GM19099 (cell line): ENCODE results near the gene HPS1.

ENCODE experiments used
- POLR2A ChIP-seq: IDR thresholded peaks from 3 replicates; pipeline ENCODE4 v1.6.1; 2011; ENCODE audit warnings: low read depth; ENCODE audit not compliant: insufficient read length; ENCODE audit errors: extremely low read depth

HPS1 gene

DNA sequence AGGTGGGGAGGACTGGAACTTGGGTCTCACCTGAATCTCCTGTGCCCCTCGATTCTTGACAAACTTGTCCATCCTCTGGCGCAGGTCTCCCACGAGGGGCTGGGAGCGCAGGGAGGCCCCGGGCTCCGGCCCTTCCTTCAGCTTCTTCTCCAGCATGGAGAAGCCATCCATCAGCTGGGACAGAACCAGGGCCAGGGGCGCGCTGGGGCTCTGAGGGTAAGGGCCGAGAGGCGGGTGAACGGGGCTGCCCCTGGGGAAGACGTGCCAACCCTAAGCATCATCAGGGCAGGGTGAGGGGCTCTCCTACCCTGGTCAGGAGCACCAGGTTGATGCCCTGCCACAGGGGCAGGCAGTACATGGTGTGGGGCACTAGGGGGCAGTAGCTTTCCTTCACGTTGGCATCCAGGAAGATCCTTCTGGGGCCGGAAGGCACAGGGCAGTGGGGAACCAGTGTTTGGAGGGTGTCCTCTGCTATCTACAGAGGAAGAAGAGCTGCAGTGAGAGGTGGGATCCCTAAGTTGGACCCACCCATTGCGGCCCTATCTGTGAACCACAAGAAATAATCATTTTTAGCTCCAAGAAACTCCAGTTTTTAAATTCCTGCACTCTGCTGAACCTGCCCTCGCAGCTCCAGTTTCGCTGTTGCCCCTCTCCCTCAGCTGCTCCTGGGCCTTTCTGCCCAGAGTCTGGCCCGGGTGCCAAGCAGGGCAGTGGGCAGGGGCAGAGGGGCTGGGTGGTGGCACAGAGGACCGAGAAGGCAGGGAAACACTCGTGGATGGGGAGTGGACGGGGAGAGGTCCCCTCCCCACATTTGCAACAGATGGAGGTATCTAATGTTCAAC, 21.0 kb downstream of the HPS1 start:
- no peak for TF ChIP-seq POLR2A

DNA sequence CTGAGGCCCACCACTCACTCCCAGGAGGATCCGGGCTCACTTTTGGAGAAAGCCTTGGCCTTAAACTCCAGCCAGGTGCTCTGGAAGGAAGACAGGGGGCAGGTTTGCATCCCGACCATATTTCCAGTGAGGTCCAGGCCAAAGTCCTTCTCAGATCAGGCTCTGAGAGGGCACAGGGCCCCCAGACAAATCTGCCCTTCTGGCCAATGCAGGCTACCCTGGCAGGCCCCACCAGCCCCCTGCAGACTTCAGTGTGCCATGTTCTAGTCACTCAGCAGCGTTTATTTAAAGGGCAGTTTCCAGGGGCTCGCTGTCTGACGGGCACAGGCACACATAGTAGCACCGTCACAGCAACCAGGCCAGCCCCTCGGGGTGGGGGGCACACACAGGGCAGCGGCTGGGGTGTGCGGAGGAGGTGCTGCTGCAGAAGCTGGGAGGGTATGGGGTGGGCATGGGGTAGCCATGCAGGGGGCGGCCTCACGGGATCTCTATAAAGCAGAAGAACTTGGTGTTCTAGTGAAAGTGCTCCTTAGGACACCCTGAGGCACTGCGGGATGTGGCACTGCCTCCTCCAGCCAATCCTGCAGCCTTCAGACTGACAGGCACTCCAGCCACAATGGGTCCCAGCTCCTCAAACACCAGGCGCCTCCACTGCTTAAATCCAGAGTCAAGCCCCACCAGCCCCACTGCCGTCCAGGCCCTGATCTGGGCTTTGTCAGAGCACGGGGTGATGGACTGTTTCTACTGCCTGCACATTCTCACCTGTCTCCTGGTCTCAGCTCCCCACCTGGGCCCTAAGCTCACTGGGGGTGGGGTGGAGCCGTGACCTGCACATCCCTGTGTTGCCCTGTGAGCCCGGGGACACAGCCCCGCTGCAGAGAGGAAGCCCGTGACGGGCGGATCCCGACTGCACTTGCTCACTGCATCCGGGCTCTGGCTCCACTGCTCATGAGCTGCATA, 22.2 kb downstream of the HPS1 start:
- no peak for TF ChIP-seq POLR2A

GRCh38 chr10:98423691-98424120, 23.0 kb downstream of the HPS1 start:
- TF ChIP-seq POLR2A: no peak

DNA sequence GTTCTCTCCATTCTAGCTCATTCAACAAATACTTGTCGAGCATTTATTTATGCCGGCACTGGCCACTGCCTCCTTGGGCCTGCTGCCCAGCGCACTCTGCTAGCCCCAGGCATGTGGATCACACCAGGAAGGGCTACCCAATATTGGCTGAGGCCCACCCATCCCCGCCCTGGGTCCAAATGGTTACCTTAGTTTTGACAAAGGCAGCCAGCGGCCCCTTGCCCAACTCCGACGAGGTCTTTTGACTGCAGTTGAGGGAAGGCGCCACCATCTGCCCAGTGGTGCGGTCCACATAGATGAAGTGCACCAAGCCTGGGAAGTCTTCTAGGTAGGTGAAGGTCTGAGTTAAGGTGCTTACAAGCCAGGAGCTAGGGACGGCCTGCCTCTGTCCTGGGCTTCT, 24.6 kb downstream of the HPS1 start:
- TF ChIP-seq POLR2A: no peak

- no peak for TF ChIP-seq POLR2A
Measured at GRCh38 chr10:98420786-98421185, 25.9 kb downstream of the HPS1 start.

DNA sequence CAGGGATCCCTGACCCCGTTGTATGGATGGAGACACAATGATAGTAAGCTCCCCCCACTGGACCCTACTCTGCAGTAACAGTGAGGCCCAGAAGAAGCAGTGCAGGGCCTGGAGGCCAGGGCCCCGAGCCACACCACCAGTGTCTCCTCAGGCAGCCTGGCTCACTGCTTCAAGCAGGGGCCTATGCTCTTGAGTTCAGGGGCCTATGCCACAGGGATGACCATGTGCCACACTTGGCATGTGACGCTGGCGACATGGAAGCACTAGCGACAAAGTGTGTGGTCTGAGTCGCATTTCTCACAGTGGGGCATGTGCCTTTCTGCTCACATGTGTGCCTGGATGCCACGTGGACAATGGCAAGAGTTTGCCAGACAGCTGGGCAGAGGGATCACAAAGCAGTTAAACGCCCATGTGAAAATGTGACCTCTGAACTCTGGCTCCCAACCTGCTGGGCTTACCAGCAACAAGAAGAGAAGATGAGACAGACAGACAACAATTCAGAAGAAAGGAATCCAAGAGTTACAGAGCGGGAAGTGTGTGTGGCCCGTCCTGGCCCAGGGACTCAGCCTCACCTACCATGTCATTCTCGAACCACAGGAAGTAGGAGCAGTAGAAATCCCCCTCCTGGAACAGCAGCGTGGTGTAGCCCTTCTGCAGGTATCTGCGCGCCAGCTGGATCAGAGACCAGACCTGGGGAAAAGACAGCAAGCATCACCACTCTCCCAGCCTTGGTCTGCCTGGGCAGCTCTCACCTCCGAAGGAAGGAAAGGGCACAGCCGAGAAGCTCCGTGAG, 27.1 kb downstream of the HPS1 start:
- TF ChIP-seq POLR2A: no peak

- TF ChIP-seq POLR2A: no peak
Measured at GRCh38 chr10:98418665-98419468, 27.9 kb downstream of the HPS1 start.

- no peak for TF ChIP-seq POLR2A
Measured at GRCh38 chr10:98417973-98418664, 28.6 kb downstream of the HPS1 start.

DNA sequence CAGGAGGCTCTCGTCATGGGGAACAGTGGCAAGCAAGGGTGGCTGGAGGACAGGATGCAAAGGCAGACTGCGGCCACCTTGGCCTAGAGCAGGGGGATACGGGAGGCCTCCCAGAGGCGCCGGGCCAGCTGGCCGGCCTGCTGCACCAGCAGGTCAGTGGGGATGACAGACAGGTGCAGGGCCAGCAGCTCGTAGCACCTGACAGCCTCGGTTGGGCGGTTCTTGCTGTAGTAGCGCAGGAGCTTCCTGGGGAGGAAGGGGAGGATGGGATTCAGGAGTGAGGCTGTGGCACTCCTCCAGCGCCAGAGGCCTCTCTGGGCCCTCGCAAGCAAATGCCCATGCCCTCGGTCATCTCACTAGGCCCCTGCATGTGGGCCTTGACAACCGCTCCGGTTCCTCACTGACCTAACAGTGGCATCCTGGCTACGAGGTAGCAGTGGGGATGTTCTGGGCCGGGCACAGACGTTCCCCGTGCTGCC, 29.2 kb downstream of the HPS1 start:
- TF ChIP-seq POLR2A: no peak

DNA sequence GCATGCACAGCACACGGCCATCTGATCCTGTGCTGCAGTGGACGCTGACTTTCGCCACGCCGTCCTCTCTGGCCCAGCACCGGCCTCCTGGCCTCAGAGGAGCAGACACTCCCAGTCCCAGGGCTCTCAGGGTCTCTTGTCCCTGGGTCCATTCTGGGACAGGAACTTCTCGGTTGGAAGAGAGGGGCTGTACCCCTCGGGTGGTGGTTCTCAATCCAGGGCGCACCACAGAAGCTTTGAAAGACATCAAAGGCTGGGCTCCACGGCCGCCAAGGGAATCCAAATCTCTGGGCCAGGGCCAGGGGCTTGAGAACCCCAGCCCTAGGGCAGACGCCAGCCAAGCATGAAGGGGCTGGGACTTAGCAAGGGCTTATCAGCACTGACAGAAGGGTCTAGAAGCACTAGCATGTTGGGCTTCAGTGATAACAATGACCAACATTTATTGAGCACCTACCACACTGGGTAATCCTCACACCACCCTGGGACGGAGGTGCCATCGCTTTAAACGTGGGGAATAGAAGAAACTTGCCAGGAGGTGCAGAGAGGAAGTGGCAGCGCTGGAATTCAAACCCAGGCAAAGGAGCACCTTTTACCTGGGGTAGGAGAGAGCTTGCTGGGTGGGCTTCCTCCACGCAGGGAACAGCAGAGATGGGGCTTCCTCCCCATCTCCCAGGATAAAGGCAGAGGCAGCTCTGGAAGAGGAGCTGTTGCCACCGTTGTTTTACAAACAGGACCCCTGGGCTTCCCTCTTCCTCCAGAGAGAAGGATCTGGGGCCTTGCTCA, 29.9 kb downstream of the HPS1 start:
- no peak for TF ChIP-seq POLR2A

- TF ChIP-seq POLR2A: no peak
Measured at GRCh38 chr10:98415731-98416119, 31.0 kb downstream of the HPS1 start.

DNA sequence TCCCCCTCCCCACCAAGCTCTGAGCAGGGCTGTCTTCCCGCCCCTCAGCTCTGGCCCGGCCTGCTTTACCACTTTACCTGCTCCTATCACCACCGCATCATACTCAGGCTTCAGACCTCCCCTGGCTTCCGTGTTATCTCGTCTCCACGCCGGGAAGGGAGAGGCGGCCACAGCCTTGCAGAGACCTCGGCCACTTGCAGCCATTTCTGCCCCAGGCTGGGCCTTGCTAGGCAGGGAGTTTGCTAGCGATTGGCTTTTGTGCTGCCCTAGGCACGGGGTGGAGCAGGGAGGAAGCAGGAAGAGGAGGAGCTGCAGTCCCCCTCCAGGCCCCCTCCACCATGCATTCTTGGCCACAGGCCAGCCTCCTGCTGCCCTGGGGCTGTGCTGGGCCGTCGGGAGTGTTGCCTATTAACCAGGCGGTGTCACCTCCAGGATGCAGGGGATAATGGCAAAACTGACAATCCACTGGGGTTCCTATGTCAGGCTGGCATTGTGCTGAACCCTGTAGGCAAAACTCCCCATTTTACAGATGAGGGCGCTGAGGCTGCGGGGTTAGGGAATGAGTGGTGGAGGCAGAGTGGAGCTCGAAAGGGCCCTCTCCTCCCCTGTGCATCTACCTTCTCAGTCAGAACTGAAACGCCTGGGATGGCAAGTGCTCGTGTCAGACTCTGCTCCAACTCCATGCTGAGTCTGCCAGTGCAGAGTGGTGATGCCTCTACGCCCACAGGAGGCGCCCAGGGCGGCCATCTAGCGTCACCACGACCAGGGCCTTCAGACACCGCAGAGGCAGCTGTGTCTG, 31.6 kb downstream of the HPS1 start, which contains the start of gene PYROXD2:
PYROXD2 (minus strand) TSS at position 251 of the 799 bp plus-strand sequence; CDS start at position 204, 47 bp downstream.
- no peak for TF ChIP-seq POLR2A
